Stimulated activated CD8-positive, alpha-beta memory T cell treated with anti-CD3 and anti-CD28 coated beads, Interleukin-15, amount 100 ng/mL, for 1 hour (primary cell): ENCODE data around the gene BRCA2.
A peak's percentile ranks its signal among the peaks of the same experiment; 100 is the strongest.

Experiments
- DNase-seq: peaks from one replicate; pipeline ENCODE4 v3.0.0-alpha.2; 2020; ENCODE audit warnings: low read depth

BRCA2 gene, protein sequence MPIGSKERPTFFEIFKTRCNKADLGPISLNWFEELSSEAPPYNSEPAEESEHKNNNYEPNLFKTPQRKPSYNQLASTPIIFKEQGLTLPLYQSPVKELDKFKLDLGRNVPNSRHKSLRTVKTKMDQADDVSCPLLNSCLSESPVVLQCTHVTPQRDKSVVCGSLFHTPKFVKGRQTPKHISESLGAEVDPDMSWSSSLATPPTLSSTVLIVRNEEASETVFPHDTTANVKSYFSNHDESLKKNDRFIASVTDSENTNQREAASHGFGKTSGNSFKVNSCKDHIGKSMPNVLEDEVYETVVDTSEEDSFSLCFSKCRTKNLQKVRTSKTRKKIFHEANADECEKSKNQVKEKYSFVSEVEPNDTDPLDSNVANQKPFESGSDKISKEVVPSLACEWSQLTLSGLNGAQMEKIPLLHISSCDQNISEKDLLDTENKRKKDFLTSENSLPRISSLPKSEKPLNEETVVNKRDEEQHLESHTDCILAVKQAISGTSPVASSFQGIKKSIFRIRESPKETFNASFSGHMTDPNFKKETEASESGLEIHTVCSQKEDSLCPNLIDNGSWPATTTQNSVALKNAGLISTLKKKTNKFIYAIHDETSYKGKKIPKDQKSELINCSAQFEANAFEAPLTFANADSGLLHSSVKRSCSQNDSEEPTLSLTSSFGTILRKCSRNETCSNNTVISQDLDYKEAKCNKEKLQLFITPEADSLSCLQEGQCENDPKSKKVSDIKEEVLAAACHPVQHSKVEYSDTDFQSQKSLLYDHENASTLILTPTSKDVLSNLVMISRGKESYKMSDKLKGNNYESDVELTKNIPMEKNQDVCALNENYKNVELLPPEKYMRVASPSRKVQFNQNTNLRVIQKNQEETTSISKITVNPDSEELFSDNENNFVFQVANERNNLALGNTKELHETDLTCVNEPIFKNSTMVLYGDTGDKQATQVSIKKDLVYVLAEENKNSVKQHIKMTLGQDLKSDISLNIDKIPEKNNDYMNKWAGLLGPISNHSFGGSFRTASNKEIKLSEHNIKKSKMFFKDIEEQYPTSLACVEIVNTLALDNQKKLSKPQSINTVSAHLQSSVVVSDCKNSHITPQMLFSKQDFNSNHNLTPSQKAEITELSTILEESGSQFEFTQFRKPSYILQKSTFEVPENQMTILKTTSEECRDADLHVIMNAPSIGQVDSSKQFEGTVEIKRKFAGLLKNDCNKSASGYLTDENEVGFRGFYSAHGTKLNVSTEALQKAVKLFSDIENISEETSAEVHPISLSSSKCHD (N-terminal part only)

DNA sequence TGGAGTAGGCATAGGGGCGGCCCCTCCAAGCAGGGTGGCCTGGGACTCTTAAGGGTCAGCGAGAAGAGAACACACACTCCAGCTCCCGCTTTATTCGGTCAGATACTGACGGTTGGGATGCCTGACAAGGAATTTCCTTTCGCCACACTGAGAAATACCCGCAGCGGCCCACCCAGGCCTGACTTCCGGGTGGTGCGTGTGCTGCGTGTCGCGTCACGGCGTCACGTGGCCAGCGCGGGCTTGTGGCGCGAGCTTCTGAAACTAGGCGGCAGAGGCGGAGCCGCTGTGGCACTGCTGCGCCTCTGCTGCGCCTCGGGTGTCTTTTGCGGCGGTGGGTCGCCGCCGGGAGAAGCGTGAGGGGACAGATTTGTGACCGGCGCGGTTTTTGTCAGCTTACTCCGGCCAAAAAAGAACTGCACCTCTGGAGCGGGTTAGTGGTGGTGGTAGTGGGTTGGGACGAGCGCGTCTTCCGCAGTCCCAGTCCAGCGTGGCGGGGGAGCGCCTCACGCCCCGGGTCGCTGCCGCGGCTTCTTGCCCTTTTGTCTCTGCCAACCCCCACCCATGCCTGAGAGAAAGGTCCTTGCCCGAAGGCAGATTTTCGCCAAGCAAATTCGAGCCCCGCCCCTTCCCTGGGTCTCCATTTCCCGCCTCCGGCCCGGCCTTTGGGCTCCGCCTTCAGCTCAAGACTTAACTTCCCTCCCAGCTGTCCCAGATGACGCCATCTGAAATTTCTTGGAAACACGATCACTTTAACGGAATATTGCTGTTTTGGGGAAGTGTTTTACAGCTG lies at the start of gene BRCA2, which contains the start of gene ZAR1L:
BRCA2 (plus strand) TSS at position 271 of the 790 bp plus-strand sequence. CDS start 953 bp downstream, outside the sequence.
ZAR1L (minus strand) TSS at position 126 of the 790 bp plus-strand sequence. CDS start 3,438 bp downstream, outside the sequence.
- peak; percentile 74 for DNase-seq

DNA sequence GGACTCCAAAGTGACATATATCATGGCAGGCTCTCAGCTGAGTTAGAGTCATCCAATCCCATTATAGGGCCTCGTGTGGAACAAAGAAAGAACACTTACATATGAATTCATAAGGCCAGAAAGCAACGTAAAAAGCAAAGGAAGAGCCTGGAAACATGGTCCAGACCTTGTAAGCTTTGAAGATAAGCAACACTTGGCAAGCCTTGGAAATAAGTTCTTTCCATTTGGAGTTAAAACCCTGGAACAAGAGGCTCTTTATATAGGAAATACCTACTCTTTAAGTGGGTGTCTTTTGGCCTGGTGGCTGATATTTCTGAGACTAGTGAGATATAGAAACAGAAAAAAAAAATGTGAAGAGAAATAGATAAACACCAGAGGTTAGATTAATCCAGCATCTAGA lies 49.6 kb upstream of the BRCA2 start:
- DNase-seq = no peak

DNA sequence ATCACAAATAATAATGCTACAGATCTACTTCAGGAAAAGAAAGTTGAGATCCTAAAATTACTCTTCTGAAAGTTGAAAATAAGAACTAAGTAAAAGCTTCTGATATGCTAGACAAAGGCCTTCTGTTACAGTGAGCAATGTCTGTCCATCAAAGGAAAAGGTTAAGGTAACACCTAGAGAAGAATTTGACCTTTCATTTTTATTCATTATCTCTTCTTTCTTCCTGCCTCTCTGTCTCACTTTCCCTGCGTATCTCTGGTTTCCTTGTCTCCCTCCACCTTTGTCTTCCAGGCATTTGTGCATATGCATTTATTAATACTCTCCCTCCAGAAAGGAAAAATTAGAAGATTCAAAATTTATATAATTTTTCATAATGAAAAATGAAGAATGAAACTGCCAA lies 49.2 kb upstream of the BRCA2 start:
- no peak for DNase-seq

- peak; percentile 21 for DNase-seq
These were observed 47.4 kb upstream of the BRCA2 start for GRCh38 chr13:32267836-32268439.

- no peak for DNase-seq
These were observed 43.2 kb upstream of the BRCA2 start for GRCh38 chr13:32272021-32272683.

GRCh38 chr13:32277839-32278238 lies 37.5 kb upstream of the BRCA2 start:
- DNase-seq = no peak

DNA sequence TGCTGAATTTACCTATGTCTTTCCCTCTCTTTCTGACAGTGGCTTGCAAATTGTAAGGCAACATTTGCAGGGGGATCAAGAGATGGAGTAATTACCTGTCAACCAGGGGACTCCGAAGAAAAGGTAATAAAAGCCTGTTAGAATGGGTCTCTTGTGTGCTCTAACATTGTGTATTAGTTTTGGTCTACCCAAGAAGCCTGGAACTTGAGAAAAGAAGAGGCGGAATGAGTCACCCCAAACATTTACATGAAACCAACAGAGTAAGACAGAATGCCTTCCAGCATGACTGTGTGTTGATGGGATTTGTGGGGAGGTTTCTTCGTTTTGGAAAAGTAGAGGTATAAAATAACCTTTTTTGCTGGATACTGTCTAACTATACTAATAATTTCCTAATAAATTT lies 36.9 kb upstream of the BRCA2 start:
- DNase-seq = no peak

DNA sequence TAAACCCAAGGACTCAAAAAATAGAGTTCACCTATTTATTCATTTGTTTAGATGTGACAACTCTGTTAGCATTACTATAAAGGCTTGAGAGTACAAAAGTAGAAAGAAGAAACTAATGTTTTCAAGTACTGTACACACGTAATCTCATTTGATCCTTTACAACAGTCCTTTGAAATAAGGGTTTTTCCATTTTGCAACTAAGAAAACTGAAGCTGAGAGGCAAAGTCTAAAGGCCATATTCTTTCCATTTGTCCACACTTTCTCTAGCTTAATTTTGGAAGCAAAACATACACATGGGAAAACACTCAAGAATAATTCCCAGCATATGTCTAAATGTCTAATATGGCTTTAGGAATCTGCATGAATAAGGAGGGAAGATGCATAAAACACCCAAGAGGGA lies 34.2 kb upstream of the BRCA2 start:
- no peak for DNase-seq

DNA sequence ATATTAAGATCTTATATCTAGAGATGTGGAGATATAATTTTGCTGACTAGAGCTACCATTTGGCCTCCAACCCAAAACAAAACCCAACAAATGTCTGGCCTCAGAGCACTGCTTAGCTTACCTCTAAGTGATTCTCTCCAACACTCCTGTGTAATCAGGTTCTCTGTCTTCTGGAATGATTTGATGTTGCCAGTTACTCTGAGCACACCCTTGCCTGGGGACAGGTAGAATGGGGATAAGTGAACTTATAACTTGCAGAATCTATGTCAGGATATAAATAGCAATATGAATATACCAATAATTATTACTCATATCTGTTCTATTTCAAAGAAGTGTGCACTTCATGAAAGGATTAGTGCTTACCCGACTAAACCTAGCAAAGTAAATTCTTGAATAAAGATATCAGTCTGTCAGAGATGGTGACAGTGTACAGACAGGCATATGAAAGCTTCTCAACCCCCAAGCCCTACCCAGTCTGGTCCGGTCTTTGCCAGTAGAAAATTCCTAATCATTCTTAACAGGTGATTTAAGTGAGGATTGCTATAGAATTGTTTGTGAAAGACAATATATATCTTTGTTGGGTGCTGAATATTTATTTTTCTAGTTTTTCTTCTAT lies 33.1 kb upstream of the BRCA2 start:
- no peak for DNase-seq

- DNase-seq = no peak
These were observed 30.2 kb upstream of the BRCA2 start for GRCh38 chr13:32284927-32285632.

DNA sequence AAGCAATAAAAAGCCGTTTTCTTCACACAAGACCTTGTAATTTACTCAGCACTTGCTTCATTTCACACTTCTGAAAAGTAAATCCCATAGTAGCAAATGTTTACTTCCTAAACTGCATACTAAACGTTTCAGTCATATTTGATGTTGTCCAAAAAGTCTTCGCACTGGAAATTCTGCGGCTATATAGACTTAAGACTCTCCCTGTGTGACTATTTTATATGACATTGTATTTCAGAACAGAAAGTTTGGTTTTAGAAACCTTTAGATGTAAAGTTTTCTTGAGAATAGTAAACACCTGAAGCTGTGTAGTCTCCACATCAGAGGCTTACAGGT lies 29.7 kb upstream of the BRCA2 start:
- no peak for DNase-seq

GRCh38 chr13:32297206-32297605 lies 18.1 kb upstream of the BRCA2 start:
- no peak for DNase-seq

DNA sequence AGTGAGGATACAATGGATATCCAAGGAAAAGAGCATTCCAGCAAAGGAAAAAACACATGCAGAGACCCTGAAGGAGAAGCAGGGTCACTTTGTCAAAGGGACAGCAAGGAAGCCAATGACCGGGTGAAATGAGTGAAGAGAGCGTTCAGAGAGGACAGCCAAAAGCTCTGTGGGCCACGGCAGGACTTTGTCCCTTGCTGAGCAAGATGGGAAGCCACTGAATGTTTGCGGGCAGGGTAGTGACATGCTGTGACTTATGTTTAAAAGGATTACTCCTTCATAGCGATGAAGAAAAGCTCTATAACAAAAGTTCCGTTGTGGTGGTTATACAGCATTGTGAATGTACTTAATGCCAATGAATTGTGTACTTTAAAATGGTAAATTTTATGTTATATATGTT lies 16.6 kb upstream of the BRCA2 start:
- DNase-seq = no peak

DNA sequence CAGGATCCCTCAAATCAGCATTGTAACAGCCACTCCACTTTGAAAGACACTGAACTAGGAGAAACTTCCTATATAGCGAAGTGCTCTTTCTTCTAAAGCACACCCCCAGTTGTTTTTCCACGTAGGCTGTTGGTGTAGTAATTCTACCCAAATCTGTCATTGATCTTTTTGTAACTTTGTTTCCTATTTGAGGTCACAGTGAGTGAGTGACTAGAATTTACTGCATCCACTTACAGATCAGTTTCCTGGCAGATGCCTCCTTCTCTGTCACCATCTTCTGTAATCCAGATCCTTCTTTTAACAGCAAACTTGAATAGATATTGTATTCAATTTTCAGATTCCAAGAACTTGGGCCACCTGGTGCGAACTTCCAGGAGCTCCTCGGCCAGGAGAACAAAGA lies 15.4 kb upstream of the BRCA2 start:
- no peak for DNase-seq

- no peak for DNase-seq
These were observed 14.9 kb upstream of the BRCA2 start for GRCh38 chr13:32300406-32300805.

DNA sequence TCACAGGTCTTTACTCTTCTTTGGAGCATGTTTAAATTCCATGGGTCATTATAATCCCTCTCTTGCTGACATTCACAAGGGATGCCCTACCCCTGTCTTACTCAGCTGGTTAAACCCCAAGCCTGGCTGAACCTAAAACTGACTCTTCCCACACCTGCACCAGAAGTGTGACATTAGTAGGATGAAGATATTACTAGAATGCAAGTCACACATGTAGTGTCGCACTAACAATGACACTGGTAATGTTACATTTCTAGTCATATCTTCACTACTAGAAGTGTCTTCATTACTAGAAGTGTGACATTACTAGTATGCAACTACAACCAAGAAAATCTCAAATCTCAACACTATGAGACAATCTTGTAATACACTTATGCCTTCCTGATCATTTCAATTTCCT lies 14.4 kb upstream of the BRCA2 start:
- no peak for DNase-seq

- DNase-seq = no peak
These were observed 12.8 kb upstream of the BRCA2 start for GRCh38 chr13:32302461-32302860.

DNA sequence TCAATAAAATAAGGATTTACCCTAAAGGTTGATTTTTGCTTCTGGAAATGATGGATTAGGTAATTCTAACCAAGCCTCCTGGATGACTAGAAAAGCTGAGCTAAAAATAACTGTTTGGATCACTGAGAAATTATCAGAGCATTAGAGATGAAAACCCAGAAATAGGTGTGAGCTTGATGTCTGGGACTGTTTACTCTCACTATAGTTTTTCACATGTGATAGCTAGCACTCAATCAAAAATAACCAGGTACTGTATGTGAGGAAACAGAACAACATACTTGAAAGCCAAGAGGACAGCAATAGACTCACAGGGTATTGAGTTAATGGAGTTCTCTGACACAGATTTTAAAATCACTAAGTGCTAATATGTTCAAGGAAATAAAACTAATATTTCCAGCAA lies 9.7 kb upstream of the BRCA2 start:
- DNase-seq = no peak
